Putamen (tissue), 1 donor: ENCODE data around the gene UBASH3A.

Experiments used
- DNase-seq: peaks from one replicate; pipeline ENCODE4 v3.0.0-alpha.2; 2016; ENCODE audit warnings: low spot score

UBASH3A gene

DNA sequence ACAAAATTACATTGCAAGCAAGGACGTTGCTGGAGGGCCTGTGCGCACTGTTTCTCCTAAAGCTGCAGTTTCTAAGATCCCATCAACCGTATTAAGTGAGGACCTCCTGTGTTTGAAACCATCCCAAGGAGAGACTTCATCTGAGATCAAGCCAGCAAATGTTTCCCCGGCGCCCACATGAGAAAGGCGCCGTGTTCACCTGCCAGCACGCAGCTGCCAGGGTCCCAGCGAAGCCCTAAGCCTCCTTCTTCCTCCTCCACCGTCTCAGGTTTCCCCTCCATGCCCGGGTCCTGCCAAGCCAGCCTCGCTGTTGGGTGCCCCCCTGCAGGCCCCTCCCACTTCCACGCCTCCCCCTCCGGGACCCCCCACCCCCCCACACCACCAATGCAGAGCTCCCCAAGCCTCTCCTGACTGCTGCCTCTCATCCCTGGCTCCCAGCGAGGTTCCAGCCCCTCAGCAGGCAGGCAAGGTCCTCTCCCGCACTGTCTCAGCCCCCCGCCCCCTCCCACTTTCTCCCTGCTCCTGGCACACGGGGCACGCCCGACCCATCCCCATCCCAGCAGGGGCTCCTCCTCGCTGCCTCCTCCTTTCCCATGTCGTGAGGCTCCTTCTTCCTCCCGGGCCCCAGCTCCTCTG lies 28.7 kb upstream of the UBASH3A start:
- DNase-seq: no peak

DNA sequence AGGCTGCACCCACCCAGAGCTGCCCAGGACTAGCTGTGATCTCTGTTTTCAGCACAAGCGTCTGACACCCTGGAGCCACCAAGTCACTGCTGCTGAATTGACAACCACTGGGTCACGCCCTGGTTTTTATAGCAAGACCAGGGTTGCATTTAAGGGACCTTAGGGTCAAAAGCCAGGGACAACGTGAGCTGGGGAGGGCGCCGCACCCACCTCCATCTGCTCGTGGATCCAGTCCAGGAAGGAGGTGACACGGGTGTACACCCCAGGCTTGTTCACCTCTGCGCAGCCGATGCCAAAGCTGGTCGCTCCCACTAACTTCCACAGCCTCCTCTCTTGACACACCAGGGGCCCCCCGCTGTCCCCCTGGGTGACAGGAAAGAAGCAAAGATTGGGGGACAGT lies 28.2 kb upstream of the UBASH3A start:
- no peak for DNase-seq

GRCh38 chr21:42375966-42376337 lies 27.8 kb upstream of the UBASH3A start:
- no peak for DNase-seq

DNA sequence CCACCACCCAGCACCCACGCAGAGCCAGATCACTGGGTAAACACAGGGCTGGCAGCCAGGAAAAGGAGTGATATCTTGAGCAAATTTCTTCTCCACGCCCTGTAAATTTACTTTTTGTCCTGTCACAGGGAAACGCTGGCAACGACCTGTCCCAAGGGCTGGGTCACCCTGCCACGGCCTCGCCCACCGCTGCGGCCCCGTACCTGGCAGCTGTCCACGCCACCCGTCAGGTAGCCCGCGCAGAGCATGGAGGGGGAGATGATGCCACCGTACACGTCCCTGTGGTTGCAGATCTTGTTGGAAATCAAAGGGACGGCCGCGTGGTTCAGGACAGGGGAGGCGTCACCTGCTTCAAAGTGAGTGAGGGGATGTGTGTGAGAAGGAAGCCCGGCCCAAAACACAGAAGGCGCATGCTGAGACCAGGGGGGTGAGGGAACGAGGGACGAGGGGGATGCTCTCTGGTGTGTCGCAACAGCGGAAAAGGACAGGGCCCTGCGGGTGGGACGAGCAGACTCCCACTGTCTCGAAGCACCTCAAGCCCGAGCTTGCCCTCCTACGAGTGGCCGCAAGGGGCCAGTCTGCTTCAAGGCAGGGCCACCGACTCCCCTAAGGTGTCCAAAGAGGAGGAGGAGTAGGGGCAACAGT lies 27.2 kb upstream of the UBASH3A start:
- DNase-seq: no peak

DNA sequence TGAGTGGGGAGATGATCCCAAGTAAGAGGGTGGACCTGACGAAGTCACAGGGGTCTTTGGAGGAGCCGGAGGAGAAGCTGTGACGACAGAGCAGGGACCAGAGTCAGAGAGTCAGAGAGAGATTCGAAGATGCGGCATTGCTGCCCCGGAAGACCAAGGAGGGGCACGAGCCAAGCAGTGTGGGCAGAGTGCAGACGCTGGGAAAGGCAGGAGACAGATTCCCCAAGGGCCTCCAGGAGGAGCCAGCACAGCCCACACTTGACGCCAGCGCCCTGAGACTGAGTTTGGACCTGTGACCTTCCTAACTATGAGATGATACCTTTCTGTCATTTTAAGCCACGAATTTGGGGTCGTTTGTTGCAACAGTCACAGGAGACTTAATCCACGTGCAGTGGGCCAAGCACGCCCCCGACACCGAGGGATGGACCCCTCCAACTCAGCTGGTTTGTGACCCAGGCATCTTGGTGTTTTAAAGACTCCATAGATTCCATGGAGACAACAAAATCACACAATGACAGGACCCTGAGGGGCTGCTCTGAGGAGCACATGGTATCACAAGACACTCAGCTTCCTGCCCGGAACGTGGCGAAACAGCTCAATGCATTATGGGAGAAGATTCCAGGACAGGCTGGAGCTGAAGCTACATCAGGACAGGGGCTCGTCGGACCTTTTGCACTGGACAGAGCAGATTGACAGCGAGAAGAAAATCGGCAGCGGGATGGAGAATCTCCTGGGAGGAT lies 26.3 kb upstream of the UBASH3A start:
- no peak for DNase-seq

DNA sequence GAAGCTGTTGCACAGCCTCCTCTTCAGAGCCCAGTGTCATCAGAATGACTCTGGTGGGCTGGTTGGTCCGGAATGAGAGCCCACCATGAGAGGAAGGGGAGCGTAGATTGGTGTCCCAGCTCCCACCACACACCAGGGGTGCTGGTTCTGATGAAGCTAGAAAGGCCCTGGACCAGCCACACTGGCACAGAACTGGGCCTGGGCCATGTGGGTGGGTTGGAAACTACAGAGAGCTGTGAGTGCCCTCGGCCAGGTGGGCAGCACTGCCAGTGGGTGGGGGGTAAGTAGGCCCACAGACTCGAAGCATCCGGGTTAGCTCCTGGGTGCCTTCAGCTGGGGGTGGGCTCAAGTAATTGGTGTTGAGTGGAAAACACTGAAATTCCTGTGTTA lies 25.8 kb upstream of the UBASH3A start:
- DNase-seq: no peak

- DNase-seq: no peak
Measured at GRCh38 chr21:42378418-42378817, 25.3 kb upstream of the UBASH3A start.

DNA sequence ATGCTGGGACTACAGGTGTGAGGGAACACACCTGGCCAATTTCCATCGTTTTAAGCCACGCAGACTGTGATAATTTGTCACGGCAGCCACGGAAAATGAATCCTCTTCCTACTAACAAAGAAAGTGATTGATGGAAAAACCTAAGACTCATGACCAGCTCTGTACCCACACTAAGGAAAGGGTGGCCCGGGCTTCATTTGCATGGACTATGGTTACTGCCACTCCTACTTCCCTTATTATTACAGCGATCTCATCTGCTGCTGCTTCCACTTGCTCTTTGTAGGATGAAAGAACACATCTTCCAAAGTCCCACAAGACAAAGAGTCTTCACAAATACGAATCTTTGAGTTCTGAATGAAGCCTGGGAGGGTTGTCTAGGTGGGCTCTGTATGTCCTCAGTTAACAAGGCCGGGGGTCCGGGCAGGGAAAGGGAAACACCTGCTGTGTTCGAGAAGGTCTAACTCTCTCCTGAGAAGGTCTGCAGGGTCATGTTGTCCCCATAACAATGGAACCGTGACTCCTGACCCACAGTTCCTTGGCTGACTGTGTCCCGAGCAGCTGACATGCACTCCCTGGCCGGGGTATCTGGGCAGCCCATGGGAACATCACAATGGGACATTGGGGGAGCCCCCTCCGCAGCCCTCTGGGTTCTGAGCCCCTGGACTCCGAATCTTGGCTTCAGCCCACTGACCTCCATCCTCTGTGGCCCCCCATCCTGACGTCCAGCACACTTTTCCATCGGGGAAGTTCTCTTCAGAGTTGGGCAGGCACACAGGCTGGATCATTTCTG lies 24.1 kb upstream of the UBASH3A start:
- no peak for DNase-seq

- DNase-seq: no peak
Measured at GRCh38 chr21:42381347-42381984, 22.2 kb upstream of the UBASH3A start.

- no peak for DNase-seq
Measured at GRCh38 chr21:42382915-42383314, 20.8 kb upstream of the UBASH3A start.

DNA sequence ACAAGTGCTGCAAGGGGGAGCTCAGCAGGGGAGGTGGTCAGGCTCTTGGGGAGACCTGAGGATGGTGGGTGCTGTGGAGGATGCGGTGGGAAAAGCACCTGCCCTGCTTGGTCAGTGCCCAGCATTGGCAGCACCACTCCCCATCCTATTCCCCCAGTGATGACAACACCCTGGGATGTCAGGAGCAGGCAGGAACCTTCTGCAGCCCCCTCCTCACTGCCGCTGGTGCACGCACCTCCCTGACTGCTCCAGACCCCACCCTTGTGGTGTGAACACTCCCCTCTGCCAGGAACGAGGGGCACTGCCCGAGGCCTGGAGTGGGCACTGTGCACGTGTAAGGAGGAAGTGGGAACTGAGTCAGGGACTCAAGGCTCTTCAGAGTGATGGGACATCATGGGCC lies 20.4 kb upstream of the UBASH3A start:
- DNase-seq: no peak

DNA sequence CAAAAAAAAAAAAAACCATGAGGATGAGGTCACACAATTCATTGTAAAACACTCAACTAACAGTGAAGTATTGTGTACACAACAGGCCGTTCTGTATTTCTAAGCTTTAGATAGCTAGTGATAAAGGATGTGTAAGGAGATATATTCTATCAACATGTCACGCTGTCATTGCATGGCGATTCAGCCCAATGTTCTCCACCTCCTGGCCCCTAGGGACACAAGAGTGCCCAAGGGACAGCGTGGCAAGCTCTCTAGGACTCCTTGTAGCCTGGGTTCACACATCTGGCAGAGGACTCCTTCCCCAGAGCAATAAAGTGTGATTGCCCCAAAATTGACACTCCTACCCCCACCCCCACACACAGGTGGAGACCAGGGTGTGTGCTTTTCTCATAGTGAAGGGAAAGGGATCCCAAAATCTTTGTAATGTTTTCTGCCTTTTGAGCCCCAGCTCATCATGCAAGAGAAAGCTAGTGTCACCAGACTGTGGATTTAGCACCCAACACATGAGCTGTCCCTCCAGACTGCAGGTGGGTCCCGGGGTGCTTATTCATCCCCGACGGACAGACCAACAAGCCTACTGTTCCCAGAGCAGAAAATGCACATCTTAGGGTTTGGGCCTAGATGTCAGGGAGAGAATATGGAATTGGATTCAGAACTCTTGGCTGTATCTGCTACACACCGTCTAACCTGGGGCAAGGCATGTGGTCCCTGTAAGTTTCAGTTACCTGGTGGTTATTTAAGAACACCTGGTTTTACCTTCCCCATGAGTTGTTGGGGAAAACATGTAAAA lies 19.4 kb upstream of the UBASH3A start:
- no peak for DNase-seq

DNA sequence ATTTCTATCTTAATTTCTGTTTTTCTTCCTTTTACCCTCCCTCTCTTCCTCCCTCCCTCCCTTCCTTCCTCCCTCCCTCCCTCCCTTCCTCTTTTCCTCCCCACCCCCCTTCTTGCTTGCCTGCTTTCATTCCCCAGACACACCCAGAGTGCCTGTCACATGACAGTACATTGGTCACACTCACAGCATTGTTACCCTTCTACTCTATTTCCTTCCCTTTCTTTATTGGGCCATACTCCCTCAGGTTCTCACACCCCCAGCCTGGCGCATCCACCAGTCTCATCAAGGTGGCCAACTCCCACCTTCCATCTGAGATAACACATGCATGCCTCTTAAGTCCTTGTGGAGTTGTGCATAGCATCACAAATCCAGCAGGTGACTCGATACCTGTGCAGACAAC lies 18.7 kb upstream of the UBASH3A start:
- DNase-seq: no peak

DNA sequence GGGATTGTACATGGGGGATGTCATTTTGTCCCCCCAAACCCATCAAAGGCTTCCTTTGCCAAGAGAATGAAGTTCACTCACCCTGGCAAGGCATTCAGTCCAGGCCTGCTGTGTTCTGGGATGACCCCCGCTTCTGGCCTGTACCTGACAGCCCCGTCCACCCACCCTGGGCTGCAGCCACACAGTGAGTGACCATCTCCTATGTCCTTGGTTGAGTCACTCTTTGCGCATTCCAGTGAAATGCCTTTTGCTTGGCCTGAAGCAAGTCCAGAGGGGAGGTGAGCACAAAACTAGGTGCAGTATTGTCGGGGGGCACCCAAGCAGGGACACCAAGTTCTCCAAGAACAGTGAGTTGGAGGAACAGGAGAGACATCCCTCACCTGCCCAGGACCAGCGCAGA lies 18.1 kb upstream of the UBASH3A start:
- DNase-seq: no peak

GRCh38 chr21:42386034-42386591 lies 17.6 kb upstream of the UBASH3A start:
- no peak for DNase-seq

- no peak for DNase-seq
Measured at GRCh38 chr21:42387164-42387563, 16.5 kb upstream of the UBASH3A start.

GRCh38 chr21:42387843-42388340 lies 15.8 kb upstream of the UBASH3A start:
- DNase-seq: no peak

- DNase-seq: no peak
Measured at GRCh38 chr21:42388740-42389448, 14.8 kb upstream of the UBASH3A start.

DNA sequence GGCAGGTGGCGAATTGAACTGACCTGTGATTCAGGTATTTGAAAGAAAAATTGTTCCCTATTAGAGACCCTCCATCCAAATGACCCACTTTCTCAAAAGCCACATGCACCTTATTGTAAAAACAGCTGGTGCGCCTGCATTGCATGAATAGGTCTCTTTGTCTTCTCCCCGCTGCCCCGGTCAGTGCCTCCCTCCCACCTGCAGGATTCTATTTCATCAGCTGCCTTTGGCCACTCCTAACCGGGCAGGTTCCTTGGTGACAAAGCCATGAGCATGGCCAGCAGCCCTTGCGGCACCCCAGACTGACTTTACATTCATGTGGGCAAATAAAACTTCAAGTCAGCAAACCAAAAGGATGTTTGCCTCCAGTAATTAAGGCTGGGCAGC lies 14.3 kb upstream of the UBASH3A start:
- no peak for DNase-seq

DNA sequence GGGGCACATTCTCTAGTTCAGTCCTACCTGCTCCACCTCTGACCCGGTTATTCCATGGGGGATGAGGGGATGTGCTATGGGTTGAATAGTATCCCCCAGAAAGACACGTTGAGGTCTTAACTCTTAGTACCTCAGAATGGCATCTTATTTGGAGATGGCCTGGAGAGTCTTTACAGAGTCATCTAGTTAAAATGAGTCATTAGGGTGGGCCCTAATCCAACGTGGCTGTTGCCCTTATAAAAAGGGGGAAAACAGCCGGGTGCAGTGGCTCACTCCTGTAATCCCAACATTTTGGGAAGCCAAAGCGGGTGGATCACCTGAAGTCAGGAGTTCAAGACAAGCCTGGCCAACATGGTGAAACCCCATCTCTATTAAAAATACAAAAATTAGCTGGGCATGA lies 13.5 kb upstream of the UBASH3A start:
- no peak for DNase-seq
